HuH-7 (cell line): ENCODE results near the gene FCHO2.
A peak's percentile ranks its signal among the peaks of the same experiment; 100 is the strongest.
"Not testable (repeated sequence)": the region's sequence is repeated elsewhere in the genome, so short reads cannot be mapped to it uniquely, and the experiment has no call there.

Experiments used
- DNase-seq: peaks from one replicate; pipeline ENCODE4 v3.0.0; 2011; ENCODE audit warnings: low spot score

Gene FCHO2, protein sequence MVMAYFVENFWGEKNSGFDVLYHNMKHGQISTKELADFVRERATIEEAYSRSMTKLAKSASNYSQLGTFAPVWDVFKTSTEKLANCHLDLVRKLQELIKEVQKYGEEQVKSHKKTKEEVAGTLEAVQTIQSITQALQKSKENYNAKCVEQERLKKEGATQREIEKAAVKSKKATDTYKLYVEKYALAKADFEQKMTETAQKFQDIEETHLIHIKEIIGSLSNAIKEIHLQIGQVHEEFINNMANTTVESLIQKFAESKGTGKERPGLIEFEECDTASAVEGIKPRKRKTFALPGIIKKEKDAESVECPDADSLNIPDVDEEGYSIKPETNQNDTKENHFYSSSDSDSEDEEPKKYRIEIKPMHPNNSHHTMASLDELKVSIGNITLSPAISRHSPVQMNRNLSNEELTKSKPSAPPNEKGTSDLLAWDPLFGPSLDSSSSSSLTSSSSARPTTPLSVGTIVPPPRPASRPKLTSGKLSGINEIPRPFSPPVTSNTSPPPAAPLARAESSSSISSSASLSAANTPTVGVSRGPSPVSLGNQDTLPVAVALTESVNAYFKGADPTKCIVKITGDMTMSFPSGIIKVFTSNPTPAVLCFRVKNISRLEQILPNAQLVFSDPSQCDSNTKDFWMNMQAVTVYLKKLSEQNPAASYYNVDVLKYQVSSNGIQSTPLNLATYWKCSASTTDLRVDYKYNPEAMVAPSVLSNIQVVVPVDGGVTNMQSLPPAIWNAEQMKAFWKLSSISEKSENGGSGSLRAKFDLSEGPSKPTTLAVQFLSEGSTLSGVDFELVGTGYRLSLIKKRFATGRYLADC

GRCh38 chr5:72955768-72956323 is at the start of gene FCHO2:
TSS of gene FCHO2 (plus strand) at chr5:72956041. CDS start at chr5:72956097, 56 bp downstream.
- peak; percentile 95 for DNase-seq

DNA sequence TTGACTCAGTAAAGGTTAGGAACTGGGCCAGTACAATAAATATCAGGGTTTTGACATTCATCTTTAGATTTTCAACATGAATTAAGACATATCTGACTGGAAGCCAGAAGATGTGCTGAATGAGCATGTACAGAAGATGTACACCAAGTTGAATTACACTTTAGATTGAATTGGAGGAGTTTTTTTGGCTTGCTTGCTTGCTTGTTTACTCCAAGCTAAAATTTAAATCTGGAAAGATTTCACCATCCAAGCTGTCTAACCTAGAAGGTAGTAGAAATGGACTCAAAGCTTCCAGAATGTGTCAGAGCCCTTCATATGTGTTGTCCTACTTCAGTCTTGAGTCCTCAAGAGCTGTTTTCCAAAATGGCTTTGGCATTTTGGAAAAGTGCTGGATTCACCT is 49.0 kb upstream of the FCHO2 start:
- no peak for DNase-seq

DNA sequence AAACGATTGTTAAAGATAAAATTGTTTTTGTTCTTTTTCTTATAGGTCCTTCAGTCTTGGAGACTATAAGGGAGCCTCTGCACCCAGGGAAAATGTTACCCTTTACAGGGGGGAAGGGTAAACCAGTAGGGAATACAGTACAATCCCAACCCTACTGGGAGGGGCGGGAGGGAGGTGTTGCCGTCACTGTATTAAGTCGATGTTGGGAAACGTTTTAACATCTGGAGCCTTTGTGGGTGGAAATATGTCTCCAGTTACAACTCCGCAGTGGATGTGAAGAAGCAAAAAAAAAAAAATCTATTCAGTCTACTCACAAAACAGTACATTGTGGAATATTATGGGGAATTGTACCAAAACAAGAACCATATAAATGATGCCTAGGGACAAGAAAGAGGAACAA is 47.2 kb upstream of the FCHO2 start:
- no peak for DNase-seq

- no peak for DNase-seq
Measured at GRCh38 chr5:72917371-72917776, 38.5 kb upstream of the FCHO2 start.

DNA sequence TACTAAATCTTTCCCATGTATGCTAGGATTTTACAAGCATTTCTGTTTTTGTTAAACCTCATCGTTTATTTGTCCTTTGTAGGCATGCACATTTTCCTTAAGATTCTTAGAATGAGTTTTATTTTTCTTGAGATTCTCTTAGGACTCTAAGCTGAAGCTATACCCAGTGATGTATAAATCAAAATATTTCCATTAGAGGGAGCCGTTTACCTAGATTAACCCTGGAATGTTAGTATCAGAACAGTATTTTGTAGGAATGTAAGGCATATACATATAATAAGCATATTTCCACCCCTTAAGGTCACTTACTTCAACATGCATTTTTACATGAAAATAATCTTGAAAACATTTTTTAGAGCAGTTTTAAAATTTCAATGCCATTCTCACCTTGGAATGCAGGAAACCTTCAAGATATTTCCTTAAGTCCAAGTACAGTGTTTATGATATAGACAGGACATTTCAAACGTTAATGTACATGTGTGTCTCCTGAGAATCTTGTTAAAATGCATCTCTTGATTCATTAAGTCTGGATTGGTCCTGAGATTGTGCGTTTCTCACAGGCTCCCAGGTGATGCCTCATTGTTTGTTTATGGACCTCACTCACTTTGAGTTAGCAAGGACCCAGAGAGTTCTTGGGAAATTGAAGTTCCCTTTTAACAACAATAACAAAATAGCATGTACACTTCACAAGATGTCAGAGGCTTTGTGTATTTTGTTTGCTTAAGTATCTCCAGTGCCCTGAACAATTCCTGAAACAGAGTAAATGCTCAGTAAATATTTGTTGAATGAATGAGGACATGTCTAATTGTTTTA is 34.9 kb upstream of the FCHO2 start:
- no peak for DNase-seq

GRCh38 chr5:72921886-72922285 is 34.0 kb upstream of the FCHO2 start:
- DNase-seq, result no peak

DNA sequence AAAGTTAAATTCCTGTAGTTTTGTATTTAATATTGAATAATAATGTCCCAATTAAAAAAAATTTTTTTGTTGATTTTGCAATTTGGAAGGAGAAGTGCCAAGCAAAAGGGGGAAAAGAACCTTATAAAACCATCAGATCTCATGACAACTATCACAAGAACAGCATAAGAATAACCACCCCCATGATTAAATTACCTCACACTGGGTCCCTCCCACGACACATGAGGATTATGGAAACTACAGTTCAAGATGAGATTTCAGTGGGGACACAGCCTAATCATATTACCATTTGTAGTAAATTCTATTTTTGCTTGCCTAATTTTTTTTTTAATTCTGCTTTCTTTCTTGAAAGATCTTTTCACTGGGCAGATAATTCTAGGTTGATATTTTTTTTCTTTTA is 33.4 kb upstream of the FCHO2 start:
- no peak for DNase-seq

GRCh38 chr5:72925336-72926010 is 30.4 kb upstream of the FCHO2 start:
- no peak for DNase-seq

DNA sequence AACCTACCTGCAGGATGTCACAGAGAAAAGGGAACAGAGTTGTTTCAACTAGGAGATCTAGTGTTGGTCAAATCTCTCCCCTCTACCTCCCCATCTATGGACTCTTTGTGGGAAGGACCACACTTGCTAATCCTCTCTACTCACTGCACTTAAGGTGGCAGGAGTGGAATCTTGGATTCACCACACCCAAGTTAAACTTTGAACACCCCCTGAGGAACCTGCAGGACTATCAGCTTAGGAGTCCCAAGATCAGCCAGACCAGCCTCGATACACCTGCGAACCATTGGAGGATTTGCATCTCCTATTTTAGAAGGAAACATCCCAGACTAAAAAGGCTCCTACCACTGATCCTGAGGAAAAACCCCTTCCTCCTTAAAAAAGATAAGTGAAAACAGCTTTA is 23.2 kb upstream of the FCHO2 start:
- DNase-seq, result not testable (repeated sequence)

- DNase-seq, result not testable (repeated sequence)
Measured at GRCh38 chr5:72934953-72935725, 20.7 kb upstream of the FCHO2 start.

DNA sequence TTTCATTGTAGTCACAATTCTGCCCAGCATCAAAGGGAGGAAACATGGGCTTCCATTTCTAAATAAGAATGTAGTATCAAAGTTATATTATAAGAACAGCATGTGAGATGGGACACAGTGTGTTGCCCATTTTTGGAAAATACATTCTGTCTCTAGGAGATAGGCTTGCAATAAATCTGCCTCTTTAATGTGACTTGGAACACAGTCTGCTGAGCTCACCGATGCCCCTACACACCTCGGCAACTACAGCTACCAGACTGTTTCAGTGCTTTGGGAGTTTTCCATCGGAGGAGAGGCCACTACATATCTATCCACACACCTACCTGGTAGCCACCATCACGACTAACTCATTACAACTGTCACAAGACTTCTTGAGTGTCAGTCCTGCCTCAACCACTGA is 18.9 kb upstream of the FCHO2 start:
- no peak for DNase-seq

DNA sequence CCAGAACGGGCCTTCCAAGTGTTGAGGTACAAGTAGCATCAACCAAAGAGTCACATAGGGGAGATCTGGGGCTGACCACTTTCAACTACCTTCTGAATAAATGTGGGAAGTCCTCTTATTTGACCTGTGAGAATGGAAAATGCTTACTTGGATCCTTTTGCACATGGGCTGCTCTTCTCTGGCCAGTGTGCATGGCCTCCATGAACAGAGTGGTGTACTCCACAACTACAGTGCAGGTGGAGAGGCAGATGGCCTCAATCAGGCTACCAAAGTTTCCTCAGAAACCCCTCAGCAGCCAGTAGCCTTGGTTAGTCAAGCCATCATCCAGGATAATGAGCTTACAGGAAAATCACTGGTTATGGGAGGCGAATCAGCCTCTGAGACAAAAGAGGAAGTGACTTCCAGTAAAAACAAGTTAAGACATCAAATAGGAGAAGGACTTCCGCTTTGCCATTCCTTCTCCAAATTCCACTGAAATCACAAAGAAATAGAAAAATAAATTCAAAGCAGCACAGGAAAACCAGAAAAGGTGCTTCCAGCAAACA is 18.3 kb upstream of the FCHO2 start:
- no peak for DNase-seq

GRCh38 chr5:72938206-72938605 is 17.6 kb upstream of the FCHO2 start:
- DNase-seq, result peak; percentile 65

DNA sequence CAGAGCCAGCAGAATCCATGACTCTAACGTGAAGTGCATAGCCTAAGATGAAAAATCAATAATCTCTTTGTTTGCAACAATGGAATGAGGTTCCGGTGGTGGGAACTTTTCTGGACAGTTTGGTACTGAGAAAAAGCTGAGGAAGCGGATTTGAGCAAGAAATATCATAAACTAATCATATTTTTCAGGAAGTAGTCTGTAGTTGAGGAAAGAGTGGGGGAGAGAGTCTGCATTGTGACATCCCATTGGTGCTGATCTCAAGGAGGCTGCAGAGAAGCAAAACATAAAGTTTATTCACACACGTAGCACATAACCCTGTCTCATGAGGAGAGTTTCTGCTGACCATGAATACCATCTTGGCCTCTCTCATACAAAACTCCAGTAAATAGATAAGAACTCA is 15.8 kb upstream of the FCHO2 start:
- DNase-seq, result peak; percentile 25

DNA sequence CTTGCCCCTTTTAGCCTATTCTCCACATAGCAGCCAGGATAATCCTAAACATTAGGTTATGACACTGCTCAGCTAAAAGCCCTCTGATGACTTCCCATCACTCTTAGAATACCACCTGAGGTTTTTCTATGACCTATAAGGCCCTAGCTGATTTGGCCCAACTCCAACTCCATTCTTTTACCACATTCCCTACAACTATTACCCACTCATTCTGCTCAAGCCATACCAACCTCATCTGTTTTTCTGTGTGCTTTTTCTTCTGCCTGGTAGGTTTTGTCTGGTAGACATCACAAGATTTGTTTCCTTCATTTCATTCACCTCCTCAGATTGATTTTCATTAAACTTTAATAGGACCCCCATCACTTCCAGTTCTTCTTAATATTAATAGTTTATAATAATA is 12.5 kb upstream of the FCHO2 start:
- no peak for DNase-seq

DNA sequence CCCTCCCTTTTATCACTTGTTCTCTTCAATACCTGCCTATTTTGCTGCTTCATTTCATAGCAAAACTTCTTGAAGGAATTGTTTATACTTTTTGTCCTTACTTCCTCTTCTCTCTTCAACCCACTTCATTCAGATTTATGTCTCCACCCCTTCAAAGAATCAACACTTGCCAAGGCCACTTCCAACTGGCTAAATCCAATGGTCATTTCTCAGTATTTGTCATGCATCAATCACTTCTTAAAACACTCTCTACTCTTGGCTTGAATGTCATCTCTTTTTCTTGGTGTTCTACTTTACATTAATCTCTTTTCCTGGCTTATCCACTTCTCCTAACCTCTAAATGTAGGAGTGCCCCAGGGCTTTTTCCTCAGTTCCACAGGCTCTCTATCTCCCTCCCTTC is 8.3 kb upstream of the FCHO2 start:
- DNase-seq, result no peak

DNA sequence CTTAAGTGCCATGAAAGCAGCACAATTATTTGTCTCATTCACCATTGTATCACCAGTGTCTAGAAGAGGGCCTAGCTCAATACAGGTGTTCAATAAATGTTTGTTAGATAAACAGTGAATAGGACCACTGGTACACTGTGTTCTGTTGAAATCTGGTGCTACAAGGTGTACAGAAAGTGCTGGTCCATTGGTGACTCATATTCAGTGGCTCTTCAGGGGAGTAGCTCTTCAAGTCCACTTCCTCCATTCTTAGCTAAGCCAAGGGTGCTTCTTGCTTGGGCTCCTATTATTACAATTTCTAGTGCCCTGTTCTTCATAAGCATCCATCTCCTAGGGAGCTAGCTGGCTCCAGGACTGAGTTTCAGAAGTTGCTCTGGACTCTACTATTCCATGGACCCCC is 6.4 kb upstream of the FCHO2 start:
- no peak for DNase-seq

DNA sequence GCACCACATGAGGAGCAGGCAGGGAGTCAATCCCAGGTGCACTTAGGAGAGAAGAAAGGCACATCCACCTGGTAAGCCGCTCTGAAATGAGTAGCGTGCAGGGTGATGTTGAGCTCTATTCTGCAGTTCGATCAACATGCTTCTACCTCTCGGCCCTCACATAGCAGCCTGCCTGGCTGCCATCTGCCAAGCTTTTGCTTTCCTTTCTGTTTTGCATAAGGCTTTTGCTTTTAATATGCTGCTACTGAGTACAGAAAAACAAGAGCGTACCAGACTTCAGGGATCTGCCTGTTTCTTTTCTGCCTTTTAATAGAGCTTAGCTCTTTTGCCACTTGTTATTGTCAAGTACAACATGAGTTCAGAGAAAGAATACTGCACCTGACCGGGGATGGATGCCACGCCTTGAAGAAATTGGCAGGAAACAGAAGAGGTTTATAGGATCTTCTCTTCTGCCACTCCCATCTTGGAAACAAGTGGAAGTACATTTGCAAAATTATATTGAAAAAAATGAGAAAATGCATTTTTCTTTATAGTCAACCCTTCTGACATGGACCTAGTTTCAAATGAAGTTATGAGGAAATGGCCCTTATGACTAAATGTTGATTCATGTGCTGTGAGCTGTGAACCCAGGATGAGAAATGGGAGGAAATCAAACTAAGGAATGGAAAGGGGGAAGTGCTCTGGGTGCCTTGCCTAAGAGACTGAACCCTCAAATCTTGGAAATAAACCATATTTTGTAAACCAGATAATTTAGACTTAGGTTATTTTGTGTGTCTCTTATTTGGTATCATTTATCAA is 4.0 kb upstream of the FCHO2 start:
- DNase-seq, result no peak

GRCh38 chr5:72954389-72954788 is 1.5 kb upstream of the FCHO2 start:
- DNase-seq, result no peak
